Activated CD8-positive, alpha-beta memory T cell treated with anti-CD3 and anti-CD28 coated beads, Interleukin-2, amount 50 U/mL, for 24 hours (primary cell): ENCODE results near the gene GATAD2B.
"Not testable (repeated sequence)": the region's sequence is repeated elsewhere in the genome, so short reads cannot be mapped to it uniquely, and the experiment has no call there.

Experiments
- DNase-seq: peaks from one replicate; pipeline ENCODE4 v3.0.0-alpha.2; 2020; ENCODE audit errors: extremely low read depth

Gene GATAD2B

DNA sequence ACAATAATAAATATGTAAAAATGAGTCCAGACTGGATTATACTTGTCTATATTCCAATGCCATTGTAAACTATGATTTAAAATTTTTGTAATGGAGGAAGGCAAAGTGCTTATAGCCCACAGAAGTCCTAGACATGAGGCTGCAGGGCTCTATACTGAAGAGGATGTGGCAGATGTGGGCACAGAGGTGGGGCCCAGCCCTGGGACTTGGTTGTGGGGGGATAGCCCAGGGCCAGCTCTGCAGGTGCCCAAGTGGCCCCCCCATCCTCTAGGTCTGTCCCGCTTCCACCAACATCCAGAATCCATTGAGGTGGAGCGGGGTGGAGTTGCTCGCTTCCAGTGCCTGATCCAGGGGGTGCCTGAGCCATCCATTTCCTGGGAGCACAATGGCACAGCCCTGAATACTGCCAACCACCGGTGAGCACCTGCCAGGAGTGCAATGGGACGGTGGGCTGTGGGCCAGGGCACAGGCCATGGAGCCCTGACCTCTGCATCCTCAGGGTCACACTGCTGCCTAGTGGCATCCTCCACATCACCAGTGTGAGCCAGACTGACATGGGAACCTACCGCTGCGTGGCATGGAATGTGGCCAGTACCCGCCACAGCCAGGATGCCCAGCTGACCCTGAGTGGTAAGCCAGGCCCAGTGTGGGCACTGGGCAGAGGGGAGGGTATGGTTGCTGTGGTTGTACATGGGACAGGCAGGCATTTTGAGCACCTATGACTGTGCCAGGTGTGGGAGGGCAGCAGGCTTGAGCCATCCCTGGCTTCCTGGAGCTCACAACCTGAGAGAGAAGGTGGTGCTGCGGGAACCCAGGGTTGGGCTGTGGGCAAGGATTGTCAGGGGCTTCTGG, 126.6 kb downstream of the GATAD2B start:
- DNase-seq, result no peak

DNA sequence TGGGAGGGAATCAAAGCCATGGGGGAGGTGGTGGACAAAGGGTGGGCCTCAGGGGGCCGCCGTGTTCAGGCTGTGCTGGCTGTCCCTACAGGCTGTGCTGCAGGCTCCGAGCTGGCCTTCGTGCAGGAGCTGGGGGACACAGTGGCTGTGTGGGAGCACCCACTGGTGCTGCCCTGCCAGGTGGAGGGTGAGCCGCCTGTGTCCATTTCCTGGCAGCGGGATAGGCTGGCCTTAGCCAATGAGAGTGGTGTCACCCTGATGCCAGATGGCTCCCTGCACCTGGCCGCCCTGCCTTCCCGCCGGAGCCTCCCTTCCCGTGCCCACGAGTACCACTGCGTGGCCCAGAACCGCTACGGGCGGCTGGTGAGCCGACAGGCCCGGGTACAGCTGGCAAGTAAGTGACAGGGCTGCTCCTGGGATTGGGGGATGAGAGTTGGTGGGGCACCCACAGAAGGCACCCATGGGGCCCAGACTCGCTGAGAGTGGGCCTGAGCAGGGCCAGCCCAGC, 127.4 kb downstream of the GATAD2B start:
- no peak for DNase-seq

DNA sequence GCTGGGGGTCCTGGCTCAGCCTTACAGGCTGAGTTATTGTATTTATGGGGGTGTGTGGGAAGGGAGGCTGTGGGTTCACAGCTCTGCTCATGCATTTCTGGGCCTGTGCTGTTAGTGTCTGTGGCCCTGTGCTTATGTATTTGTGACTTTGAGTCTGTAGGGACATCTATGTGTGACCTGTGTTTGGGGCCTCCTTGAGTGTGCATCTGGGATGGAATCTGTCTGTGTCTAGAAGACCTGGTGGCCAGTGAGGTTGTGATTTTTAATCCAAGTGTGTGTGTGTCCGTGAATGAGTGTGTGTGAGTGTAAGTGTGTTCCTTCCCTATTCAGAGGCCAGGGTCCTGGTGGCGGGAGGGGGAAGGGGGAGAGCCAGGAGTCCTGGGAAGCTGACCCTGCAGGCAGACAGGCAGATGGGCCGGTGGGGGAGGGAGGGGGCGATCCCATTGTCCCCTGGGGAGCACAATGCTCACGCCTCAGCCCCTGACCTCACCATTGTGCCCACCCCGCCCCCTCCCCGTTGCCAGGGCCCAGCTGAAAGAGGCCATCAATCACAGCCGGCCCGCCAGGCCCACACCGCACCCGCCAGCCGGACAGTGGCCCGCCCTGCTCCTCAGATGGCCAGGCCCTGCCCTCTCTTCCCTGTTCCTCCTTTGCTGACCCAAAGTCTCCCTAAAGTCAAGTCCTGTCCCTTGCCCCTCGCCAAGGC, 128.0 kb downstream of the GATAD2B start:
- DNase-seq, result no peak

DNA sequence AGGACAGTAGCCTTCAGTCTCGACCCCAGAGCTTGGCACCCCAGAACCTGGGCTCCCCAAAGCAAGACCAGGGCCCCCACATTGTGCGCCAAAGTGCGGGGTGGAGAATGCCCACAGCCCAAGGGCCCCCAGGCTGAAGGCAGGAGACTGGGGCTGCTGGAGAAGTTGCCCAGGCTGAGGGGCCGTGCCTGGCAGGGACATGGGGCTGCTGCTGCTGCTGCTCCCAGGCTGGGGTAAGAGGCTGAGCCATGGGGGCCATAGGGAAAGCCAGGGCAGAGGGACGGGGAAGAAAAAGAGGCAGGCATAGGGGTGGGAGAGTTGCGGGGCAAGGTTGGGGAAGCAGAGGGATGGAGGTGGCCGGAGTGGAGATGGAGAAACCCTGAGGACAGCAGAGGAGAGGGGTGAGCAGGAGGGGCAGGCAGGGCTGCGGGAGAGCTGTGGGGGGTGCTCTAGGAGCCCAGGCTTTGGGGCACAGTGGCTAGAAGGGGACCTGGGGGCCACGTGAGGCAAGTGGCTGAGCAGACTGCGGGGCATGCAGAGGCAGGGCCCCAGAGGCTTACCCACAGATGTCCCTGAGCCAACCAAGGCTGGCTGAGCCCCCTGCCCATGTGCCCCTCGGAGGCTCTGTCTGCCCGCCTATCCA, 128.7 kb downstream of the GATAD2B start:
- no peak for DNase-seq

DNA sequence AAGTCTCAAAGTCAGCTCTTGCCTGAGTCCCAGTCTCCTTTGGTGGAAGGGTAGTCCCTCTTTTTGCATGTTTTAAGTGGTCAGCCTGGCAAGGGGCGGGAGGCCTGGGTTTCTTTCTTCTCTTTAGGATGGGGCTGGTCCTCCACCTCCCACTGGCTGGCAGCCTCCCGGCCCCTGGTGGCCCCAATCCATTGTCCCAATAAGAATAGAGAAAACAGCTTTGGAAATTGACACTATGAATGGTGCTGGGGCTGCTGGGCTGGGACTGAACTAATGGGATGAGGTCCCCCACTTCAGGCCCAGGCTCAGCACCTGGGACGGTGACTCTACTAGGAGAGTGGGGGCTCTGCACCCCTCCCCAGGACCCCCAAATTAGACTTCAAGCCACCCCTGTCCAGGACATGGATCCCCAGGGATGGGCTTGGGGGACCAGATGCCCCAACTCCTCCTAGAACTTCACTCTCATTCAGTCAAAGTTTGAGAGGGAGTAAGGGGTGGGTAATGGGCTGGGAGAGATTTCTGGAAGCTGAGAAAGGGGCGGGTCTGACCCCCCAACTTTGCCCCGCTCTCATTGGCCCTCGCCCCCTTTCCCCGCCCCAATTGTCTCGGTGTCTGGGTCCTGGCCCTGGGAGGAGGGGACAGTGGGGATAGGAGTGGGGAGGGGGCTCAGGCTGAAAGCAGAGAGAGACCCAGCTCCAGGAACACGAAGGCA, 129.4 kb downstream of the GATAD2B start:
- no peak for DNase-seq

DNA sequence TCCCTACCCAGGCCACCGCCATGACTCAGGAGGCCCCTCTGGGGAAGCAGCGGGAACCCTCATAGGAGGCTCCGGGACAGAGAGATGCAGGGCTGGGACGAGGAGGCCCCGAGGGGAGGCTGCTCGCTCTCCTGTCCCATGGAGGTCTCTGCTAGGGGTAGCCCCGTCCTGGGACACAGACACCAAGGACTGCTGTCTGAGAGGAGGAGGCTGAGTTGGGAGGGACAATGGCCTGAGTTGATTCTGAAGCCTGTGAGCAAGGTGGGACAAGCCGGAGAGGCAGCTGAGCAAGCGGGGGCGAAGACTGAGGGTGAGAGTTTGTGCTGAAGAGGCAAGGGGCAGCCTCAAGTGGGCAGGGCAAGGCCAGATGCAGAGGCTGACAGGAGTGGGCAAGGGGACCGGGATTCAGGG, 130.1 kb downstream of the GATAD2B start:
- no peak for DNase-seq

DNA sequence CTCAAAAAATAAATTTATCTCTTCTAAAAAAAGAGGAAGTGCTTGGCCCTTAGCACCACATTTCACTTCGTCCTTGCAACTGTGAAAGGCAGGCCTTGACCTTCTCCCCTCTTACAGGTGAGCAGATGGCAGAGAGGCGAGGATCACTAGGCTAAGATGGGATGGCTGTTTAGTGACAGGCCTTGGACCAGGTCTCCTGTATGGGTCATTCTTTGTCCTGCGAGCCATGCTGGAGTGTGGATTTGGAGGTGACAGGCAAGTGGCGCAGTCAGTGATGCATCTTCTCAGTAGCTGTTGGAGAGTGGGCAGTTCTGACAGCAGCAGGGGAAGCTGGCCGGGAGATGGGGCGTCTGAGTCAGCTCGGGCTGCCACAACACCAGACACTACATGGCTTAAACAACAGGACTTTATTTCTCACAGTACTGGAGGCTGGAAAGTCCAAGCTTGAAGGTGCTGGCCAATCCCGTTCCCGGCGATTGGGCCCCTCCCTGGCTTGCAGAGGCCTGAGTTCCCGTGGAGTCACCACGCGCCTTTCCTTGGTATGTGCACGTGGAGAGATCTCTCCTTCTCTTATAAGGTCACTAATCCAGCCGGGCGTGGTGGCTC, 131.0 kb downstream of the GATAD2B start:
- DNase-seq, result no peak

DNA sequence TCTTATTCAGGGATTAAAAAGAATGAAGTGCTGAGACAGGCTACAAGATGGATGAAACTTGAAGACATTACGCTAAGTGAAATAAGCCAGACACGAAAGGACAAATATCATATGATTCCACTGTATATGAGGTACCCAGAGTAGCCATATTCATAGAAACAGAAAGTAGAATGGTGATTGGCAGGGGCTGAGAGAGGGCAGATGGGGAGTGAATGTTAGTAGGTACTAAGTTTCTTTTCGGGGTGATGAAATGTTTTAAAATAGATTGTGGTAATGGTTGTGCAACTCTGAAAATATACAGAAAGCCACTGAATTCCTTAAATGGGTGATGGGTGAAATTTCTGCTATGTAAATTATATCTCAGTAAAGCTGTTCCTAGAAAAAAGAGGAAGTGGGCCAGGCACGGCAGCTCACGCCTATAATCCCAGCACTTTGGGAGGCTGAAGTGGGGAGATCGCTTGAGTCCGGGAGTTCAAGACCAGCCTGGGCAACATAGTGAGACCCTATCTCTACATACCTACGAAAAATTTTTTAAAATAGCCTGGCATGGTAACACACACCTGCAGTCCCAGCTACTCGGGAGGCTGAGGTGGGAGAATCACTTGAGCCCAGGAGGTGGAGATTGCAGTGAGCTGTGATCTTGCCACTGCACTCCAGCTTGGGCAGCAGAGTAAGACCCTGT, 131.7 kb downstream of the GATAD2B start:
- DNase-seq, result no peak

DNA sequence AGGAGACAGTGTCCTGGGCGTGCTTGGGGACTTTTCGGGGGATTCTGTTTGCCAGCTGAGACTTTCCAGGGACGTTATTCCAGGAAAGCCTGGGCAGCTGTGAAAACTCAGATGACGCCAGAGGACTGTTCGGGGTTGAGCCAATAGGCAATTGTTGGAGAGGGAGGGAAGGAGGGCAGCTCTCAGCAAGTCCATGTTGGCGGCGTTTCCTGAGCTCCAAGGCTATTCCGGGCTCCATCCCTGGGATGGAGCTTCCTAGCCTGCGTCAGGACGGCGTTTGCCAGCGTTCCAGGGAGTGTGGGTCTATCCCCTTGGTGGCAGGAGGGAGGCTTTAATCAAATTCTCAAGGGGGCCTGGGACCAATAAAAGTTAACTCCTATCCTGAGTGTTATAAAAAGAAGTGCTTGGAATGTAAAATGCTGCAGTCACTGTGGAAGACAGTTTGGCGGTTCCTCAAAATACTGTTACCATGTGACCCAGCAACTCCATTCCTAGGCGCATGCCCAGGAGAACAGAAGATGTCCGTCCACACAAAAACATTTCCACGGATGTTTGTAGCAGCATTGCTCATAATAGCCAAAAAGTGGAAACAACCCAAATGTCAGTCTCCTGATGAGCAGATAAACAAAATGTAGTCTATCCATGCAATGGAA, 132.3 kb downstream of the GATAD2B start:
- no peak for DNase-seq

DNA sequence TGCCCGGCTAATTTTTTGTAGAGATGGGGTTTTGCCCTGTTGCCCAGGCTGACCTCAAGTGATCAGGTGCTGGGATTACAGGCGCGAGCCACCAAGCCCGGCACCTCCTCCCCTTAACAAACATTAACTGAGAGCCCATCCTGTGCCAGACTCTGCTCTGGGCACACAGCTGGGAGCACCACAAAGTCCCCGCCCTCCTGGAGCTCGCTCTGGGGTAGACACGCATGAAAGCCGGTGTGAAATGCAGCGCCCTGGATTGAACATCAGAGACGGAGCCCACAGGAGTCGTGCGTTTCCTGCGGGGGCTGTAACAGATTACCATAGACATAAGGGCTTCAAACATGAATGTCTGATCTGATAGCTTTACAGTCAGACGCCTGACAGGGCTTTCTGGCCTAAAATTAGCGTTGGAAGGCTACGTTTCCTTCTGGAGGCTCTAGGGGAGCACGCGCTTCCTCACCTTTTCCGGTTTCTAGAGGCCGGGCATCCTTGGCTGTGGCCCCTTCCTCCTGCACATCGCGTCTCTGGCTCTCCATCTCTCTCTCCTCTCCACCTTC, 133.2 kb downstream of the GATAD2B start:
- DNase-seq, result no peak

DNA sequence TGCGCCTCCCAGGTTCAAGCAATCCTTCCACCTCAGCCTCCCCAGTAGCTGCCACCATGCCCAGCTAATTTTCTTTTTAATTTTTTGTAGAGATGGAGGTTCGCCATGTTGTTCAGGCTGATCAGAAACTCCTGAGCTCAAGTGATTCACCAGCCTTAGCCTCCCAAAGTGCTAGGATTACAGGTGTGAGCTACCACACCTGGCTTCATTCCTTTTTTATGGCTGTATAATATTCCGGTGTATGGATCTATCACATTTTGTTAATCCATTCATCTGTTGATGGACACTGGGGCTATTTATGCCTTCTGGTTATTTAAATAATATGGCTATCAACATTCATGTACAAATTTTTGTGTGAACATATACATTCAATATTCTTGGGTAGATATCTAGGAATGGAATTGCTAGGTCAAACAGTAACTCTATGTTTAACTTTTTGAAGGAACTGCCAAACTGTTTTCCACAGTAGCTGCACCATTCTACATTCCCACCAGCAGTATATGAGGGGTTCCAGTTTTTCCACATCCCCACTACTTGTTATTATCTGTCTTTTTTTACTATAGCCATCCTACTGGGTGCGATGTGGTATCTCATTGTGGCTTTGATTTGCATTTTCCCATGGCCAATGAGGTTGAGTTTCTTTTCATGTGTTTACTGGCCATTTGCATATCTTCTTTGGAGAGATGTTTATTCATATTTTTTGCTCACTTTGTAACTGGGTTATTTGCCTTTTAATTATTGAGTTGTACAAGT, 136.6 kb downstream of the GATAD2B start:
- DNase-seq, result no peak

DNA sequence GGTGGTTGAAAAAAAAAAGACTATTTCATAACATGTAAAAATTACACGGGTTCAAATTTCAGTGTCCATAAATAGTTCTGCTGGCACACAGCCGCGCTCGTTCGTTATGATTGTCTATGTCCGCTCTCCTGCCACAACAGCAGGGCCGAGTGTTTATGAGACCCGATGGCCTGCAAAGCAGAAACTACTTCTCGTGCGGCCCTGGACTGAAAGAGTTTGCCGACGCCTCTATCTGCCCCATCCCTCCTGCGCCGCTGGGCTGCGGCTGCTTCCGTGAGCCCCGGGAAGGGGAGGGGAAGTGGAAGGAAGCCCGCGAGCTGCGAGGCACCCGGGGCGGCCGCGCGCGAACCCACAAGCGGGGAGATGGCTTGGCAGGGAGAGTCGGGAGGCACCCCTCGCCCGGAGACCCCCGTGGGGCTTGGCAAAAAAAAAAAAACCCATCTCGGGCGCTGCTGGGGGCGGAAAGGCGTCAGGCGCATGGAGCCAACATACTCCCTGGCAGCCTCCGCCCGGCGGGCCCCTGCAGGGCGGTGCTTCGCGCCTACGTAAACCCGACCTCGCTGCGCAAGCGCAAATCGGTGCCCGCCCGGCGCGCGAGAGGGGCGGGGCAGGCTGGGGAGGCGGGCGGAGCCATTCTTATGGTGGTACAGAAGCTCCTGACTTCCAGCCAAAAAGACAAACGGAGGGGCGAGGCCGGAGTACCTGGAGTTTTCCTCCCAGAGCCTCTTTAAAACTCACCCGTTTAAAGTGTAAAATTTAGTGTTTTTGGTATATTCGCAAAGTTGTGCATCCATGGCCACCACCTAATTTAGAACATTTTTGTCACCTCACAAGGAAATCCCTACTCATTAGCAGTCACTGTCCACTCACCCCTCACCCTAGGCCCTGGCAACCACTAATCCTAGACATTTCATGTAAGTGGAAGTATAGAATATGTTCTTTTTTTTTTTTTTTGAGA, 139.3 kb downstream of the GATAD2B start:
- peak; percentile 76 for DNase-seq

DNA sequence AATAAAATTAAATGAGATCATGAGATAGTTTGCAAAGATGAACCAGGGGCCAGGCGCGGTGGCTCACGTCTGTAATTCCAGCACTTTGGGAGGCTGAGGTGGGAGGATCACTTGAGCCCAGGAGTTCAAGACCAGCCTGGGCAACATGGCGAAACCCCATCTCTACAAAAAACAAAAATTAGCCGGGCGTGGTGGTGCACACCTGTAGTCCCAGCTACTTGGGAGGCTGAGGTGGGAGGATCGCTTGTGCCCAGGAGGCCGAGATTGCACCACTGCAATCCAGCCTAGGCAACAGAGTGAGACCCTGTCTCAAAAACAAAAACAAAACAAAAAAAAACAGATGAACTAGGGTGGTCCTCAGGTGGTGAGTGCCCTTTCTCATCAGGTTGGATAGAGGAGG, 140.1 kb downstream of the GATAD2B start:
- not testable (repeated sequence) for DNase-seq

DNA sequence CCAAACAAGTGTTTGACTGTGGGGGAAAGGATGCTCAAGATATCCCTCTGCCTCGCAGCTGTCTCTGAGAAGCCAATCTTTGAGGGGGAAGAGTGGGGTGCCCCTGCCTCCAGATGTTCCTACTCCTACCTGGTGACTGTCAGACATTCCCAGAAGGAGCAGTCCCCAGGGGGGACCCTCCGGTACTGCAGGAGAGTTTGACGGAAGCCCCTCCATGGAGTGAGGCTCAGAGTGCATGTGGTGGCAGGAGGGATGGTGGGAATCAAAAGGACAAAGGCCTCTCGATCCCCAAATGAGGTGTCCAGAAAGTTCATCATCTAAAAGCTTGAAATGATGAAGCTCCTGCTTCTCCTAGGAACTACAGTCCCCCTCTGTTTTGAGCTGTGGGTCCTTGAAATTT, 142.2 kb downstream of the GATAD2B start:
- DNase-seq, result no peak

DNA sequence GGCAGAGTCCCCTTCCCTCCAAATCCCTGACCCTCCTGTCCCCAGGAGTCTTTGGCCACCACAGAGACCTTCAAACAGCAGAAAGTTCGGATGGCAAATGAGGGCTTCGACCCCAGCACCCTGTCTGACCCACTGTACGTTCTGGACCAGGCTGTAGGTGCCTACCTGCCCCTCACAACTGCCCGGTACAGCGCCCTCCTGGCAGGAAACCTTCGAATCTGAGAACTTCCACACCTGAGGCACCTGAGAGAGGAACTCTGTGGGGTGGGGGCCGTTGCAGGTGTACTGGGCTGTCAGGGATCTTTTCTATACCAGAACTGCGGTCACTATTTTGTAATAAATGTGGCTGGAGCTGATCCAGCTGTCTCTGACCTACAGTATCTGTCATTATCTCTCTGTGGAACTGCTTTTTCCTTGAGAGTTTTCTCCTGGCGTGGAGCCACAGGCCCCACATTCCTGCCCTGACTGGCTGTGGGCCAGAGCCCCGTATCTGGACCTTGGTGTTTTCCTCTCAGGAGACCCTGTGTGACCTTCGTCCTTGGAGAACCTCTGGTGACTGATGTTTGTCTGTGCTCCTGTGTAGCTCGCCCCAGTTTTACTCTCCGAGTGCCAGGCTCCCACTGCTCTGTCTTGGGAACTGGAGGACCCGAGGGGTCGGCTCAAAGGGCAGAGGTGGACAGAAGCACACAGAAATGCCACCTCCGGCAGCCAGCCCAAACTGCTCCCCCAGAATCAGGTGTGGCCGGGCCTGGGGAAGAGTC, 142.8 kb downstream of the GATAD2B start:
- DNase-seq, result no peak

DNA sequence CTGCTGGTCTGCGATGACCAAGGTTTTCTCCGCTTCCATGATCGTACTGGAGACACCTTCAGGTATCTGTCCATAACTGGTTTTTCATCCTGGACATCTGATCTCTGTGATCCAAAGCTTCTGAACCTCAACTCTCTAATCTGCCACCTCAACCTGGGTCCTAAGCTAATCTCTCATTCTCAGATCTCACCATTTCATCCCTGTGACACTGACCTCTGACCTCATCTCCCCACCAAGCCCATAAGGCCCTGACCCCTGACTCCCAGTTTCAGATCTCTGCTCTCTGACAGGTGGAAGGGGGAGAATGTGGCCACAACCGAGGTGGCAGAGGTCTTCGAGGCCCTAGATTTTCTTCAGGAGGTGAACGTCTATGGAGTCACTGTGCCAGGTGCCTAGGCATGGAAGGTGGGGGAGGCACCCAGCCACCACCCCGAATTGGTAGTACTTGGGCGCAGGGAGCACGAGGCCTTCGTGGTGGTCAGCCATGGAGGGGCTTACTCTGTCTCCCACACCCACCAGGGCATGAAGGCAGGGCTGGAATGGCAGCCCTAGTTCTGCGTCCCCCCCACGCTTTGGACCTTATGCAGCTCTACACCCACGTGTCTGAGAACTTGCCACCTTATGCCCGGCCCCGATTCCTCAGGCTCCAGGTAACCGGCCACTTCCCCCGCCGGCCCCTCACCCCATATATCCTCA, 143.8 kb downstream of the GATAD2B start:
- DNase-seq, result no peak
